Measurements from ENCODE around the gene HNRNPF.

HNRNPF gene

DNA sequence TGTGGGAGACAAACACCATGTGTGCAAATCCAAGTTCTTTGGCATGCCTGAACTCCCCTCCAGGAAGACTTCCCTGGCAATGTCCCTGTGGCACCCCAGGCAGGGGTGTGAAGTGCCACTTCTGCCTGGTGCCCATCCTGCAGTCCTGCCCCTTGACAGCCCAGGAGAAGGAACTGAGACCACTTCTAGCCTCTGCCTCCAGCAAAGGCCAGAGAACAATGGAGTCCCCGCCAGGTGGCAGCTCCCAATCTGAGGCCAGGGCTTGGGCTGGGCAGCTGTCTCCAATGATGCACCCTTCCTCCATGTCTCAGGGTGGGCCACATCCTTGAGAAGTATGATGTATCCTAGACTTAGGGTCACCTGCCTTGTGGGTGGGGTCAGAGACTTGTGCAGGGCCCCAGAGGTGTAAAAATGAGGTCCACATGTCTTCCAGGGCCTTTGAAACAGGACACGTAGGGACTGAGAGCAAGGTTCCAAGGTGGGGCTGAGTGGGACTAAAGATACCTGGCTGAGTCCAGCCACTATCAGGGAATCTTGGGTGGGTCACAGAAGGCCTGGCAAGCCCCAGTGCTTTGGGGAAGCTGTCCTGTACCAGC, 32.1 kb downstream of the HNRNPF start:
- H3K27ac ChIP-seq (ENCODE audit: low read length): no peak overlapping the region
- no peak overlapping the region for H3K4me3 ChIP-seq (ENCODE audit: low read length)
- WGBS (ENCODE audit: insufficient coverage, insufficient read length): no CpG with 5 or more reads among the region's 2 CpGs
- no peaks in the 10 kb centered on the region for H3K36me3 ChIP-seq (ENCODE audit: control insufficient read depth, insufficient read depth, low read length)
- H3K27me3 ChIP-seq (ENCODE audit: control insufficient read depth, insufficient read depth, low read length): no peaks in the 10 kb centered on the region
- no peak for DNase-seq (ENCODE audit: low read depth, low spot score)
- no peaks in the 10 kb centered on the region for H3K9me3 ChIP-seq (ENCODE audit: control insufficient read depth, insufficient read depth, low read length)
- peaks cover 2% of the 10 kb centered on the region; the same call in 1 of the 2 replicates for H3K4me1 ChIP-seq (ENCODE audit: control insufficient read depth, insufficient read depth, low read length)

DNA sequence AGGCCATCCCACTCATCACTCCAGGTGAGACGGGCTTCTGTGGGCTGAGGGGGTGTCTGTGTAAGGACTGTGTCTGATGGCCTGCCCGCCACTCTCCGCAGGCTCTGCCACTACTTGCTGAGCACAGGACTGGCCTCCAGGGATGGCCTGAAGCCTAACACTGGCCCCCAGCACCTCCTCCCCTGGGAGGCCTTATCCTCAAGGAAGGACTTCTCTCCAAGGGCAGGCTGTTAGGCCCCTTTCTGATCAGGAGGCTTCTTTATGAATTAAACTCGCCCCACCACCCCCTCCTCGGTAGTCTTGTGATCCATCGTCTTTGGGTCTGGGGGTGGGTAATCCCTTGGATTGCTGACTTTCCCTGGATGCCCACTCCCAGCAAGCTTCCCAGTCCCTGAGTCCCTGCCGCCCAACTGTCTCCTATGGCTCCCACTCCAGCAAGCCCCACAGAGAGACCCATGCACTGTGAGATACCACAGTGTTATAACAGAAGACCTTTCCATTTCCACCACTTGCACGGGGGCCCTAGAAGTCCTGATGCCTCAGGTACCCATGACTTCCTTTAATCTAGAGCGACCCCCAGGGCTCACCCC, 32.8 kb downstream of the HNRNPF start:
- H3K27ac ChIP-seq (ENCODE audit: low read length): no peak overlapping the region
- DNase-seq (ENCODE audit: low read depth, low spot score): no peak
- no peaks in the 10 kb centered on the region for H3K36me3 ChIP-seq (ENCODE audit: control insufficient read depth, insufficient read depth, low read length)
- no peaks in the 10 kb centered on the region for H3K9me3 ChIP-seq (ENCODE audit: control insufficient read depth, insufficient read depth, low read length)
- H3K4me3 ChIP-seq (ENCODE audit: low read length): no peak overlapping the region
- H3K27me3 ChIP-seq (ENCODE audit: control insufficient read depth, insufficient read depth, low read length): no peaks in the 10 kb centered on the region
- no CpG with 5 or more reads among the region's 9 CpGs for WGBS (ENCODE audit: insufficient coverage, insufficient read length)
- H3K4me1 ChIP-seq (ENCODE audit: control insufficient read depth, insufficient read depth, low read length): peaks cover 2% of the 10 kb centered on the region; the same call in 1 of the 2 replicates

- Histone ChIP-seq H3K36me3 (ENCODE audit: control insufficient read depth, insufficient read depth, low read length) (no peaks in the 10 kb centered on the region), H3K27me3 (ENCODE audit: control insufficient read depth, insufficient read depth, low read length) (no peaks in the 10 kb centered on the region), H3K4me3 (ENCODE audit: low read length) (no peak overlapping the region), H3K9me3 (ENCODE audit: control insufficient read depth, insufficient read depth, low read length) (no peaks in the 10 kb centered on the region), H3K4me1 (ENCODE audit: control insufficient read depth, insufficient read depth, low read length) (peaks cover 2% of the 10 kb centered on the region; the same call in 1 of the 2 replicates), H3K27ac (ENCODE audit: low read length) (no peak overlapping the region)
- no peak for DNase-seq (ENCODE audit: low read depth, low spot score)
- no CpG with 5 or more reads among the region's 12 CpGs for WGBS (ENCODE audit: insufficient coverage, insufficient read length)
Observed at GRCh38 chr10:43375401-43376020, 33.5 kb downstream of the HNRNPF start.

DNA sequence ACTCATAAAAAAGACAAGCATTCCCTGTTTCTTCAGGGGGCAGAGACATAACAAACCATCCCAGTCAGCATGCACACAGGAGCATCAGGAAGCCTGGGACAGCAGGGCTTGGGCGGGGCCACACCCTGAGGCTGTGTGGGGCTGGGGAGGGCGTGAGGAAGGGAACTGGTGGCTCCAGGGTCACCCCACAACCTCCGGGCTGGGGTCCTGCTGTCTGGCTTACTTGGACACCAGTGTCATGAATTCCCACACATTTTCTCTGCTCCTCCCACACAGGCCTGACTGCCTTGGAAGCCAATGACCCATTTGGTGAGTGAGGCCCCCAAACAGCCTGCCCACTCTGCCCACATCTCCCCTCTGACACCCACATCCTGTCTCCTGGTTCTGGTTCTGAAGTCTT, 34.8 kb downstream of the HNRNPF start:
- no peak for DNase-seq (ENCODE audit: low read depth, low spot score)
- Histone ChIP-seq H3K27me3 (ENCODE audit: control insufficient read depth, insufficient read depth, low read length) (no peaks in the 10 kb centered on the region), H3K4me1 (ENCODE audit: control insufficient read depth, insufficient read depth, low read length) (peaks cover 2% of the 10 kb centered on the region; the same call in 1 of the 2 replicates), H3K27ac (ENCODE audit: low read length) (no peak overlapping the region), H3K36me3 (ENCODE audit: control insufficient read depth, insufficient read depth, low read length) (no peaks in the 10 kb centered on the region), H3K4me3 (ENCODE audit: low read length) (no peak overlapping the region), H3K9me3 (ENCODE audit: control insufficient read depth, insufficient read depth, low read length) (no peaks in the 10 kb centered on the region)
- no CpG with 5 or more reads among the region's 3 CpGs for WGBS (ENCODE audit: insufficient coverage, insufficient read length)

DNA sequence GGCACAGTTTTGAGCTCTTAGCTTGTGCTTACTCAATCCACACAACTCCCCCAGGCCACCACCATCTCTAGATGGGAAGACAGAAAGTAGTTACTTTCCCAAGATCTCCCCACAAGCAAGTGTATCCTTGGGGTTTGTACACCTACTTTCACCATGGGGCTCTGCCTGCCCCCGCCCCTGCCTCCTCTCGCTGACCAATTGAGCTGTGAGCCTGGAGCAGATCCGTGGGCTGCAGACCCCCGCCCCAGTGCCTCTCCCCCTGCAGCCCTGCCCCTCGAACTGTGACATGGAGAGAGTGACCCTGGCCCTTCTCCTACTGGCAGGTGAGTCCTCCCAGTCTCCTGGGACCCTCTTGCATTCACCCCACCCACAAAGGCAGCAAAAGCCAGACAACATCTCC, 35.5 kb downstream of the HNRNPF start:
- DNase-seq (ENCODE audit: low read depth, low spot score): no peak
- no peaks in the 10 kb centered on the region for H3K27me3 ChIP-seq (ENCODE audit: control insufficient read depth, insufficient read depth, low read length)
- no peaks in the 10 kb centered on the region for H3K9me3 ChIP-seq (ENCODE audit: control insufficient read depth, insufficient read depth, low read length)
- WGBS (ENCODE audit: insufficient coverage, insufficient read length): no CpG with 5 or more reads among the region's 5 CpGs
- H3K27ac ChIP-seq (ENCODE audit: low read length): no peak overlapping the region
- H3K36me3 ChIP-seq (ENCODE audit: control insufficient read depth, insufficient read depth, low read length): no peaks in the 10 kb centered on the region
- no peak overlapping the region for H3K4me3 ChIP-seq (ENCODE audit: low read length)
- peaks cover 2% of the 10 kb centered on the region; the same call in 1 of the 2 replicates for H3K4me1 ChIP-seq (ENCODE audit: control insufficient read depth, insufficient read depth, low read length)

DNA sequence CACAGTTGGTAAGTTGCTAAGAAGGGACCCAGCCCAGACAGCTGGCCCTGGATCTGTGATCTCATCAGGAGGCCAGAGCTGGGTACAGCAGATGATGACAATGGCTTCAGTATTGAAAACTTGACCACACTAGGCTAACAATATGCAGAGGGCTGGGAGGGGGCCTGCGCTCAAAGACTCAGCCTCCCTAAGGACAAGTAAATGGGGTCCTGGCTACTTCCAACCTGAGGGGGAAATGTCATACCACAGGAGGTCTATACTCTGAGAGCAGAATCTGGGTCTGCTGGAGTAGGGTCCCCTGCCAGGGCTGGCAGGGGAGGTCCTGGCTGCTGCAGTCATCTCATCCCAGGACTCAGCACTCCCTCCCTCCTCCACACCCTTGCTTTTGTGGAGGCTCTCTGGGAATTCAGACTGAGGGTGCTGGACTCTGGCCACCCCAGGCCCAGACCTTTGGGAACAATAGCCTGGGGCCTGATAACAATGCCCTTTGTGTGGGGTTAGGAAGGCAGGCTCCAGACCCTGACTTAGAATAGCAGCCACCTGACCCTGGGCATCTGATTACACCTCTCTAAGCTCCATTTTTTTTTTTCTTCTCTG, 36.1 kb downstream of the HNRNPF start:
- Histone ChIP-seq H3K4me1 (ENCODE audit: control insufficient read depth, insufficient read depth, low read length) (peaks cover 2% of the 10 kb centered on the region; the same call in 1 of the 2 replicates), H3K9me3 (ENCODE audit: control insufficient read depth, insufficient read depth, low read length) (no peaks in the 10 kb centered on the region), H3K27ac (ENCODE audit: low read length) (no peak overlapping the region), H3K27me3 (ENCODE audit: control insufficient read depth, insufficient read depth, low read length) (no peaks in the 10 kb centered on the region), H3K36me3 (ENCODE audit: control insufficient read depth, insufficient read depth, low read length) (no peaks in the 10 kb centered on the region), H3K4me3 (ENCODE audit: low read length) (no peak overlapping the region)
- no peak for DNase-seq (ENCODE audit: low read depth, low spot score)
- WGBS (ENCODE audit: insufficient coverage, insufficient read length): no CpG with 5 or more reads among the region's 1 CpG

DNA sequence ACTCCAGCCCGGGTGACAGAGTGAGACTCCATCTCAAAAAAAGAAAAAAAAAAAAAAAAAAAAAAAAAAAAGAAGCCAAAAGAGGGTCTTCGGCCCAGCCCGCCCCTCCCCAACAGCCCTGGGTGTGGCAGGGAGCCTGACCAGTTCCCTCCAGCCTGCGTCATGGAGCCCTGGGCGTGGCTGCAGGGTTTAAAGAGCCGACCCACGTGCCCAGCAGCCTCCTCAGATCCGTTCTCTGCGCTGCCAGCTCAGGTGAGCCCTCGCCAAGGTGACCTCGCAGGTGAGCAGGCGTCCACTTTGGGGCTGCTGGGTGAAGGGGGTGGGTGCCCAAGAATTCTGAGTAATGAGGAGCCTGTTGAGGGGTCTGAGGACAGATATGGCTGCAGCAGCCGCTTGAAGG, 37.6 kb downstream of the HNRNPF start, which contains the start of gene FXYD4:
TSS of gene FXYD4 (plus strand) at position 219 of the 400 bp plus-strand sequence. CDS start 2,111 bp downstream, outside the sequence.
- Histone ChIP-seq H3K4me1 (ENCODE audit: control insufficient read depth, insufficient read depth, low read length) (peaks cover 2% of the 10 kb centered on the region; the same call in 1 of the 2 replicates), H3K36me3 (ENCODE audit: control insufficient read depth, insufficient read depth, low read length) (no peaks in the 10 kb centered on the region), H3K9me3 (ENCODE audit: control insufficient read depth, insufficient read depth, low read length) (no peaks in the 10 kb centered on the region), H3K4me3 (ENCODE audit: low read length) (no peak within 1 kb of the TSS), H3K27me3 (ENCODE audit: control insufficient read depth, insufficient read depth, low read length) (no peaks in the 10 kb centered on the region), H3K27ac (ENCODE audit: low read length) (no peak within 1 kb of the TSS)
- no CpG with 5 or more reads among the region's 13 CpGs for WGBS (ENCODE audit: insufficient coverage, insufficient read length)
- no peak for DNase-seq (ENCODE audit: low read depth, low spot score)

DNA sequence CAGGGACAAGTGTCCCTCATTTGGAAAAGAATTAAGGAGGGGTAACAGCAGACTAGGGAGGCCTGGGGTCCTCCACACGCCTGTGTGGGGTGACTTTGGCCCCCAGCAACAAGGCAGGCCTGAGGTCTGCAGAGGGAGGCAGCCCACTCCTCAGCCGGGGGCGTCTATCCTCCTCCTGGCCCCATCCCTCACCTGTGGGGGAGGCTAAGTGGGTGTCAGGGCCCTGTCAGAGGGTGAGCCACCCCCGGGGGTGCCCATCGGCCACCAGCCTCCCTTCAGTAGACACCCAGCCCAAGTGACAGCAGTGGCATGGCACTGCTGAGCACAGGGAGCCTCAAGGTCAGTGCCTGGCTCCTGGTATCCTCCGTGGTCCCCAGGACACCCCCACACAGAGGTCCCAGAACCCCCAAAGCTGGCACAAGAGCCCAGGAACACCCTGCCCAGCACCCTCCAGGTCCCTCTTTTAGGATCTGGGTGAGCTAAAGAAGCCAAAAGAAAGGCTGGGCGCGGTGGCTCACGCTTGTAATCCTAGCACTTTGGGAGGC, 38.2 kb downstream of the HNRNPF start:
- no peak overlapping the region for H3K4me3 ChIP-seq (ENCODE audit: low read length)
- H3K27ac ChIP-seq (ENCODE audit: low read length): no peak overlapping the region
- H3K4me1 ChIP-seq (ENCODE audit: control insufficient read depth, insufficient read depth, low read length): peaks cover 2% of the 10 kb centered on the region; the same call in 1 of the 2 replicates
- no CpG with 5 or more reads among the region's 9 CpGs for WGBS (ENCODE audit: insufficient coverage, insufficient read length)
- no peaks in the 10 kb centered on the region for H3K36me3 ChIP-seq (ENCODE audit: control insufficient read depth, insufficient read depth, low read length)
- no peaks in the 10 kb centered on the region for H3K27me3 ChIP-seq (ENCODE audit: control insufficient read depth, insufficient read depth, low read length)
- no peak for DNase-seq (ENCODE audit: low read depth, low spot score)
- H3K9me3 ChIP-seq (ENCODE audit: control insufficient read depth, insufficient read depth, low read length): no peaks in the 10 kb centered on the region

GRCh38 chr10:43369921-43370320, 39.1 kb downstream of the HNRNPF start:
- no peak for DNase-seq (ENCODE audit: low read depth, low spot score)
- Histone ChIP-seq H3K36me3 (ENCODE audit: control insufficient read depth, insufficient read depth, low read length) (no peaks in the 10 kb centered on the region), H3K27me3 (ENCODE audit: control insufficient read depth, insufficient read depth, low read length) (no peaks in the 10 kb centered on the region), H3K9me3 (ENCODE audit: control insufficient read depth, insufficient read depth, low read length) (no peaks in the 10 kb centered on the region), H3K4me3 (ENCODE audit: low read length) (no peak overlapping the region), H3K27ac (ENCODE audit: low read length) (no peak overlapping the region), H3K4me1 (ENCODE audit: control insufficient read depth, insufficient read depth, low read length) (no peaks in the 10 kb centered on the region)
- no CpG with 5 or more reads among the region's 4 CpGs for WGBS (ENCODE audit: insufficient coverage, insufficient read length)

DNA sequence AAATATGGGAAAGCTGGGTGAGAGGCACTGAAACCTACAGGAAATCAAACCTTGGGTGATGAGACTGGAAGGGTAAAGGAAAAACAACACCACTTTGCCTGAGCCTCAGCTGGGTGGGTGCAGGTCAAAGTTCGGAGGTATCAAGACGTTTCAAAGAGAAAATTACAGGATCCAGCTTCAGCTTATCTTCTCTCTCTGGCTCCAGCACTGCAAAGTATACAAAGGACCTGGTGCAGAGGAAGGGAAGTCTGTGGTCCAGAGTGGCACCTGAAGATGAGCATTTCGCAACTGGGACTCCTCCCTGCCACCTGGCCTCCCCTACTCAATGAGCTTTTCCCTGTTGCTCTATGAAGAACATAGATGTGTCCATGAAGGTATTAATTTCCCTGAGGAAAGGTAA, 44.0 kb downstream of the HNRNPF start:
- no CpG with 5 or more reads among the region's 3 CpGs for whole genome bisulfite sequencing (ENCODE audit: insufficient coverage, insufficient read length)
- DNase-seq (ENCODE audit: low read depth, low spot score): no peak
- no peaks in the 10 kb centered on the region for H3K36me3 ChIP-seq (ENCODE audit: control insufficient read depth, insufficient read depth, low read length)
- no peak overlapping the region for H3K4me3 ChIP-seq (ENCODE audit: low read length)
- no peaks in the 10 kb centered on the region for H3K9me3 ChIP-seq (ENCODE audit: control insufficient read depth, insufficient read depth, low read length)
- no peaks in the 10 kb centered on the region for H3K27me3 ChIP-seq (ENCODE audit: control insufficient read depth, insufficient read depth, low read length)
- H3K27ac ChIP-seq (ENCODE audit: low read length): no peak overlapping the region
- peaks cover 4% of the 10 kb centered on the region; the same call in 1 of the 2 replicates for H3K4me1 ChIP-seq (ENCODE audit: control insufficient read depth, insufficient read depth, low read length)

Measured in iPS DF 6.9 (cell line).